Astrocyte (in vitro differentiated cells and primary cell): ENCODE results near the gene BBX. TPM values are rescaled to one million over a fixed set of nuclear protein-coding genes. Genes with fewer than 3 reads are reported as not detected.

Experiments used
- DNase-seq: peaks from one replicate; pipeline ENCODE4 v3.0.0-alpha.2; 2010; ENCODE audit warnings: low read depth
- FAIRE-seq: peaks from 2 replicates; lab custom pipeline; 2011; peaks lifted over from hg19 to GRCh38; lab: Jason Lieb, UNC
- H2AFZ ChIP-seq: 2 replicates; pipeline ENCODE4 v1.6.0; 2012; ENCODE audit warnings: low read depth, low read length, inconsistent platforms
- H3K27ac ChIP-seq: 2 replicates; pipeline ENCODE4 v1.5.1; 2011; ENCODE audit warnings: low read depth, low read length, inconsistent platforms
- H3K27me3 ChIP-seq: 2 replicates; pipeline ENCODE4 v1.6.0; 2011; ENCODE audit warnings: low read length, inconsistent platforms; ENCODE audit not compliant: insufficient read depth
- H3K36me3 ChIP-seq: 2 replicates; pipeline ENCODE4 v1.5.1; 2011; ENCODE audit warnings: low read length, inconsistent platforms; ENCODE audit not compliant: insufficient read depth
- H3K4me1 ChIP-seq: 2 replicates; pipeline ENCODE4 v1.5.1; 2011; ENCODE audit warnings: low read length, inconsistent platforms; ENCODE audit not compliant: insufficient read depth
- H3K4me2 ChIP-seq: 2 replicates; pipeline ENCODE4 v1.6.0; 2012; ENCODE audit warnings: low read length, inconsistent platforms
- H3K4me3 ChIP-seq: 2 replicates; pipeline ENCODE4 v1.5.1; 2011; ENCODE audit warnings: low read depth, mild to moderate bottlenecking, low read length, inconsistent platforms; ENCODE audit not compliant: insufficient read depth
- H3K79me2 ChIP-seq: 2 replicates; pipeline ENCODE4 v1.6.0; 2012; ENCODE audit warnings: mild to moderate bottlenecking, low read length, inconsistent platforms; ENCODE audit not compliant: insufficient read depth
- H3K9ac ChIP-seq: 2 replicates; pipeline ENCODE4 v1.6.0; 2012; ENCODE audit warnings: mild to moderate bottlenecking, low read length, inconsistent platforms
- H3K9me3 ChIP-seq: 2 replicates; pipeline ENCODE4 v1.5.1; 2012; ENCODE audit warnings: low read depth, mild to moderate bottlenecking, low read length, inconsistent platforms; ENCODE audit not compliant: insufficient read depth
- H4K20me1 ChIP-seq: 2 replicates; pipeline ENCODE4 v1.6.0; 2012; ENCODE audit warnings: low read length, inconsistent platforms; ENCODE audit not compliant: insufficient read depth
- H3K27ac Mint-ChIP-seq: one replicate; pipeline ENCODE4 v1.8.0; 2021; ENCODE audit warnings: mild to moderate bottlenecking, mixed read lengths; ENCODE audit not compliant: unreplicated experiment
- H3K27me3 Mint-ChIP-seq: one replicate; pipeline ENCODE4 v1.8.0; 2021; ENCODE audit warnings: low read depth, mixed read lengths; ENCODE audit not compliant: unreplicated experiment
- H3K36me3 Mint-ChIP-seq: one replicate; pipeline ENCODE4 v1.8.0; 2021; ENCODE audit warnings: low read depth, mixed read lengths; ENCODE audit not compliant: unreplicated experiment
- H3K4me1 Mint-ChIP-seq: one replicate; pipeline ENCODE4 v1.8.0; 2021; ENCODE audit warnings: low read depth, mixed read lengths; ENCODE audit not compliant: unreplicated experiment
- H3K4me3 Mint-ChIP-seq: one replicate; pipeline ENCODE4 v1.8.0; 2021; ENCODE audit warnings: mild to moderate bottlenecking, moderate library complexity, mixed read lengths; ENCODE audit not compliant: unreplicated experiment
- H3K9me3 Mint-ChIP-seq: one replicate; pipeline ENCODE4 v1.8.0; 2021; ENCODE audit warnings: mild to moderate bottlenecking, mixed read lengths; ENCODE audit not compliant: unreplicated experiment
- EZH2 ChIP-seq: IDR thresholded peaks from 2 replicates; pipeline ENCODE4 v1.6.1; 2012; ENCODE audit warnings: mild to moderate bottlenecking, low read length, inconsistent platforms; ENCODE audit not compliant: insufficient read depth
- total RNA-seq: library from RNA; stranded (reverse); gene quantifications from 2 replicates; pipeline ENCODE4 v1.2.1, GENCODE V29; 2021
- TF ChIP-seq, protein P1 (sequence below): IDR thresholded peaks from 2 replicates; pipeline ENCODE4 v1.5.1; 2011; ENCODE audit warnings: low read depth, mild to moderate bottlenecking, inconsistent platforms, low read length, moderate library complexity; ENCODE audit not compliant: insufficient read depth

BBX gene
- total RNA-seq, 1 donor from 2014 or later, result 91.6 TPM

DNA sequence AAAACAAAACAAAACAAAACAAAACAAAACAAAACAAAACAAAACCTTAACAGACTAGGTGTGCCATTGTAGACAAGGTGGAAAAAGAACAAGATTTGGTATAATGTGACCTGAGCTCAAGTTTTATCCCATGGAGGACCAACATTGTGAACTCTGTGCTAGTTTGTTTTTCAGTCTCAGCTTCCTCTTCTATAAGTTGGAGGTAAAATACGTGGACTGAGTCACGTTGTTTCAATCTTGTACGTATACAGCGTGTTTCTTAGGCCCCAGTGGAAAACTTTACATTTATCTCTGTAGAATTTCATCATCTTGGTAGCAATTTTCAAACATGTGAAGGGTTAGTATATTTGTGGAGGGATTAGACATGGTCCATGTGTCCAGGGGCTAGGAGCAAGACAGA is 306.4 kb downstream of the BBX start:
- FAIRE-seq, result no peak
- H3K9ac ChIP-seq, result no peak overlapping the region

DNA sequence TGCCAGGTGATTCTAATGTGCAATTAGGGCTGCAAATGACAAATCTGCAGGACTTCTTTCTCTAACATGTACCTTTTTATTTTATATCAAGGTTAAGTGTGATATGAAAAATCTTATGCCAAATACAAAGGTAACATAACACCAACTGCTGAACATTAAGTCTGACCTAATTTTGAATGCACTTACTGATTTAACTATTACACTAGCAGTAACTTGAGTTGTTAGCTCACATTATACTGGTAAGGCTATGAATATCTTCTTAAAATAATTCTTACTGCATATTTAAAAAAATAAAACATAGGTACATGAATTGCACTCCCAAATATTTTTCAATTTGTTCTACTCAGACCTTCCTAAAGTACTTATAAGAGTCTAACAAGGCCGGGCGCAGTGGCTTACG is 308.8 kb downstream of the BBX start:
- no peak overlapping the region for H3K27ac ChIP-seq
- Mint-ChIP-seq H3K36me3 (no peaks in the 10 kb centered on the region), H3K27me3 (peaks cover 5% of the 10 kb centered on the region), H3K9me3 (no peaks in the 10 kb centered on the region), H3K4me1 (no peaks in the 10 kb centered on the region), H3K4me3 (no peak overlapping the region), H3K27ac (no peak overlapping the region)
- DNase-seq (no peak), FAIRE-seq (no peak)
- H3K4me2 ChIP-seq, result no peak overlapping the region
- no peaks in the 10 kb centered on the region for H3K27me3 ChIP-seq
- no peaks in the 10 kb centered on the region for H4K20me1 ChIP-seq
- H3K79me2 ChIP-seq, result no peaks in the 10 kb centered on the region
- TF ChIP-seq EZH2, result no peak
- TF ChIP-seq, protein P1, sequence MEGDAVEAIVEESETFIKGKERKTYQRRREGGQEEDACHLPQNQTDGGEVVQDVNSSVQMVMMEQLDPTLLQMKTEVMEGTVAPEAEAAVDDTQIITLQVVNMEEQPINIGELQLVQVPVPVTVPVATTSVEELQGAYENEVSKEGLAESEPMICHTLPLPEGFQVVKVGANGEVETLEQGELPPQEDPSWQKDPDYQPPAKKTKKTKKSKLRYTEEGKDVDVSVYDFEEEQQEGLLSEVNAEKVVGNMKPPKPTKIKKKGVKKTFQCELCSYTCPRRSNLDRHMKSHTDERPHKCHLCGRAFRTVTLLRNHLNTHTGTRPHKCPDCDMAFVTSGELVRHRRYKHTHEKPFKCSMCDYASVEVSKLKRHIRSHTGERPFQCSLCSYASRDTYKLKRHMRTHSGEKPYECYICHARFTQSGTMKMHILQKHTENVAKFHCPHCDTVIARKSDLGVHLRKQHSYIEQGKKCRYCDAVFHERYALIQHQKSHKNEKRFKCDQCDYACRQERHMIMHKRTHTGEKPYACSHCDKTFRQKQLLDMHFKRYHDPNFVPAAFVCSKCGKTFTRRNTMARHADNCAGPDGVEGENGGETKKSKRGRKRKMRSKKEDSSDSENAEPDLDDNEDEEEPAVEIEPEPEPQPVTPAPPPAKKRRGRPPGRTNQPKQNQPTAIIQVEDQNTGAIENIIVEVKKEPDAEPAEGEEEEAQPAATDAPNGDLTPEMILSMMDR, result no peak
- H3K9ac ChIP-seq, result no peak overlapping the region
- H3K4me3 ChIP-seq, result no peak overlapping the region
- H3K4me1 ChIP-seq, result no peaks in the 10 kb centered on the region
- H3K9me3 ChIP-seq, result no peaks in the 10 kb centered on the region
- H3K36me3 ChIP-seq, result no peaks in the 10 kb centered on the region
- no peak overlapping the region for H2AFZ ChIP-seq

More for the DNA sequence above, 306.4 kb downstream of the BBX start:
- peaks cover 2% of the 10 kb centered on the region for H3K27me3 ChIP-seq
- no peaks in the 10 kb centered on the region for H3K36me3 Mint-ChIP-seq
- H2AFZ ChIP-seq, result no peak overlapping the region
- no peaks in the 10 kb centered on the region for H3K4me1 Mint-ChIP-seq
- peaks cover 6% of the 10 kb centered on the region for H3K27me3 Mint-ChIP-seq
- no peaks in the 10 kb centered on the region for H3K9me3 ChIP-seq
- H3K4me2 ChIP-seq, result no peak overlapping the region
- H3K4me3 Mint-ChIP-seq, result no peak overlapping the region
- no peak for DNase-seq
- H3K9me3 Mint-ChIP-seq, result peaks cover 2% of the 10 kb centered on the region
- no peaks in the 10 kb centered on the region for H3K36me3 ChIP-seq
- no peaks in the 10 kb centered on the region for H3K79me2 ChIP-seq
- no peaks in the 10 kb centered on the region for H3K4me1 ChIP-seq
- no peak overlapping the region for H3K4me3 ChIP-seq
- no peak overlapping the region for H3K27ac ChIP-seq
- no peak overlapping the region for H3K27ac Mint-ChIP-seq
- TF ChIP-seq EZH2, result no peak
- TF ChIP-seq, protein P1, result no peak
- H4K20me1 ChIP-seq, result no peaks in the 10 kb centered on the region

DNA sequence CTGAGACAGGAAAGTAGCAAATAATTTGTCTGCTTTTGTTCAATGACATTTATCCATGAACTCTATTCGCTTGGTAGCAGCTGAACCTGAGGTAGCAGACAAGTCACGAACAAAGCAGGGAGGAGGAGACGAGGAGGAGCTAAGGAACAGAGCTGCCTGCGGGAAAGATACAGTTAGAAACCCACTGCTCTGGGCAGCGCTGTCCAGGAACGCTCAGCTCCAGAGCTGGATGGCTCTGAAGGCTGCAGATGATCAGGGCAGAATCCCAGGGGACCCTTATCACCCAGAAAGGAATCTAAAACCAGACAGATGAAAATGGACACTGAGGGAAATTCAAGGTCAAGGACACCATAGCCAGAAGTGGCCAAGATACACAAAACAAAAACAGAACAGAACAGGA is 310.3 kb downstream of the BBX start:
- no peak for DNase-seq

More for the DNA sequence above, 310.3 kb downstream of the BBX start:
- FAIRE-seq, result no peak
- Mint-ChIP-seq H3K9me3 (no peaks in the 10 kb centered on the region), H3K4me3 (no peak overlapping the region), H3K4me1 (no peaks in the 10 kb centered on the region), H3K27ac (no peak overlapping the region), H3K36me3 (no peaks in the 10 kb centered on the region), H3K27me3 (peaks cover 2% of the 10 kb centered on the region)
- H2AFZ ChIP-seq, result no peak overlapping the region
- H3K4me3 ChIP-seq, result no peak overlapping the region
- H3K36me3 ChIP-seq, result no peaks in the 10 kb centered on the region
- H4K20me1 ChIP-seq, result no peaks in the 10 kb centered on the region
- H3K4me1 ChIP-seq, result no peaks in the 10 kb centered on the region
- TF ChIP-seq, protein P1, result no peak
- TF ChIP-seq EZH2, result no peak
- H3K9ac ChIP-seq, result no peak overlapping the region
- no peak overlapping the region for H3K4me2 ChIP-seq
- no peaks in the 10 kb centered on the region for H3K79me2 ChIP-seq
- no peaks in the 10 kb centered on the region for H3K9me3 ChIP-seq
- no peaks in the 10 kb centered on the region for H3K27me3 ChIP-seq
- no peak overlapping the region for H3K27ac ChIP-seq
